GM19238 (cell line): ENCODE data around the gene CASKIN2.
A peak's percentile ranks its signal among the peaks of the same experiment; 100 is the strongest.

ENCODE experiments used
- DNase-seq: peaks from one replicate; pipeline ENCODE4 v3.0.0; 2011; ENCODE audit warnings: low spot score; ENCODE audit not compliant: insufficient read length

CASKIN2 gene

DNA sequence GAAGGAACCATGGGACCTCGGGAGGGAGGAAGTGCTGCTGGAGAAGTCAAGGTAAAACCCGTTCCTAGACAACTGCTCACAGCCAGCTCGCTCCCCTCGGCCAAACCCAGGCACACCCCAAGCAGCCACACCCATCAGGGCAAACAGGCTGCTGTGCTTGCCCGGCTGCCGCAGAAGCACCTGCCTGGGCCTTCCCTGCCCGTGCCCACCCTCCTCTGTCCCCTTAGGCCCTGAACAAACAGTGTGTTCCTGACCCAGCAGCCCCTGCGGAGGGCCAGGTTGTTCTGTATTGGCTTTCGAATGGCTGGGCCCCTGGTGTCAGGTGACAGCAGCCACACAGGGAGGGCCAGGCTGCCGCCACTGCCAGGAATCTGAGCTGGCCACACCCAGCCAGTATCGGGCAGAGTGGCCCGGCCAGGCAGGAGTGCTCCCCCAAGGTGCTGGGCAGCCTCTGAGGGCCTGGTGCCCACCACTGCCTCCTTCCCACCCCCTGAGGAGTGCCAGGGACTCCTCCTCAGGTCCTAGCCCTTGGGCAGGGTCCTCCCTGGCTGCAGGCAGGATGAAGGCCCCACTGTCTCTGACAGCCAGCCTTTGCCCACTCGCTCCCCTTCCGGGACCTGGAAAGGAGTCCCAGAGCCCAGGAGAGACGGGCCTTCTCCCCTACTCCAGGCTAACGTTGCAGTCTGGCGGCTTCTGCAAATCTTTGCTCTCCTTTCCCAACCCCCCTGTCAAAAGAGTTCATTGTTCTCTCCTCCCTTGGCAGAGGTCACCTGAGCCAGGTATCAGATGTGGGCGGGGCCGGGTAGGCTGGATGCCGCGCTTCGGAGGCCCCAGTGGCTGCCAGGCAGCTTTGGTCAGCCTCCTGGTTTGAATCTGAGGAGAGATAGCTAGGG, 34.2 kb upstream of the CASKIN2 start:
- DNase-seq = no peak

GRCh38 chr17:75548813-75549212, 33.5 kb upstream of the CASKIN2 start:
- DNase-seq = no peak

DNA sequence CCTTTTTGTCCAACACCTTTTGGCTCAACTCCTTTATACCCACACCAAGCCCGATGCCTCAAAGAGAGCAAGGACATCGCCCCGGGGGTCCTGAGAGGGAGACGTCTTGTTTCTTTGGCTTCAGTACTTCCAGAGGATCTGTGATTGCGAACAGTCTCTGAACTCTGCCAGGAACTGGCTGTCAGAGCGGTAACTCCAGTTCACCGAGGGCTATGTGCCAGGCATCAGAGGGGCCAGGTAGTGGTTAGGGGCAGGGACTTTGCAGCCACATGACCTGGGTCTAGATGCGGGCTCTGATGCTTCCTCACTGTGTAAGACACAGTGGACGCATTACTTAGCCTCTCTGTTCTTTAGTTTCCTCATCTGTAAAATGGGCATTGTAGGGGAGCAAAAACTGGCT, 31.8 kb upstream of the CASKIN2 start:
- no peak for DNase-seq

DNA sequence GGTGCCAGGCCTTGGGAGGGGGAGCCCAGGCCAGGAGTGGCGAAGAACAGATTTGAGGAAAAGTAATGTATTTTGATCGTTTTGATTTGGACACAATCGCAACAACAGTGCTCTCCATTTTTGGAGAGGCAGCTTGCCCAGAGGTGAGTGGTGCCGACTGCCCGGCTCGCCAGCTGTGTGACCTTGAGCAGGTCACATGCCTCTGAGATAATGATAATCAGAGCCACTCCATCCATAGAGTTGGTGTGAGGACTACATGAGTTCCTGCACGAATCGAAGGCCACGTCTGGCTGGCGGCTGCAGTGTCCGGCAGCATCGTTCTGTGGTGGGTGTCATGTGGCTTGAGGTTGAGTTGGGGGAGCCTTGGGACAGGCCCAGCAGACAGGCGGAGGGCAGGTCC, 30.8 kb upstream of the CASKIN2 start:
- DNase-seq = no peak

- no peak for DNase-seq
Measured at GRCh38 chr17:75544250-75544649, 28.9 kb upstream of the CASKIN2 start.

- no peak for DNase-seq
Measured at GRCh38 chr17:75542728-75543336, 27.5 kb upstream of the CASKIN2 start.

GRCh38 chr17:75542229-75542628, 26.9 kb upstream of the CASKIN2 start:
- no peak for DNase-seq

DNA sequence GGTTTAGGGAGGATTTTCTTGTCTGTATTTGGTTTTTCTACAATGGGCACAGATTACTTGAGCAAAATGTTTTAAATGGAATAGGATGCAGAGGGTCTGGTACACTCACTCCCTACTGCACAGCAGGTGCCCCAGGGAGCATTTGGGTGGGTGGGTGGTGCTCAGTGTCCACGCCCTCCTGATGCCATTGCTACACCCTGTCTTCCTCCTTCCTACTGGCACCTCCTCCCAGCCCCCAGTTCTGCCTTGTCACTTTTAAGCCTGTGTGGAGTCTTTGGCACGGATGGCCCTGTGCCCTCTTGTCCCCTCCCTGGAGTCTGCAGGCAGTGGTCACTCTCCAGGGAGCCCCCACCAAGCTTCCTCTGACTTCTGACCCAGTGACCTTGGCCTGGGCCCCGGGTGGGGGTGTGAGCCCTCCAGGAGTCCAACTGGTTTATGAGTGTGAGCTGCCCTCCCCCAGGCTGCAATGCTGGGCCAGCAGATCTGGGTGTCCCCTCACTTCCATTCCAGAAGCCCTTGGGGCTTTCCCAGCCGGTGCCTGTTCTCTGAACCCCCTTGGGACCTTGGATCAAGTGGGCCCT, 25.7 kb upstream of the CASKIN2 start:
- DNase-seq = no peak

- DNase-seq = no peak
Measured at GRCh38 chr17:75539967-75540729, 24.8 kb upstream of the CASKIN2 start.

GRCh38 chr17:75536366-75536765, 21.0 kb upstream of the CASKIN2 start:
- DNase-seq = no peak

- no peak for DNase-seq
Measured at GRCh38 chr17:75535871-75536270, 20.5 kb upstream of the CASKIN2 start.

- no peak for DNase-seq
Measured at GRCh38 chr17:75535119-75535537, 19.8 kb upstream of the CASKIN2 start.

DNA sequence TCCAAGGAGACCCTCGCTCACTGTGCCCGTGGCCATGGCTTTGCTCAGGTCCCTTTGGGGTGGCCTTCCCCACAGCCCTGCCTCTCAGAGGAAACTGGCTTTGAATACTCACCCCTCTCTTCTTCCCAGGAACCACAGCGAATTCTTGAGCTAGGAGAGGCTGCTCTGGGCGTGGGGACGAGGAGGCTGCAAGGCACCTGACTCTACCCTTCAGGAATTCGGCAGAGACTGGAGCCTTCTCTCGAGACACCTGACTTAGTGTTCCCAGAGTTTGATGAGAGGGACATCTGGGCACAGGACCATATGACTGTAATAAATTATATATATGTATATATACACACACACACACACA, 16.4 kb upstream of the CASKIN2 start:
- no peak for DNase-seq

GRCh38 chr17:75530837-75531720, 15.7 kb upstream of the CASKIN2 start:
- DNase-seq = no peak

- DNase-seq = no peak
Measured at GRCh38 chr17:75526555-75527270, 11.4 kb upstream of the CASKIN2 start.

DNA sequence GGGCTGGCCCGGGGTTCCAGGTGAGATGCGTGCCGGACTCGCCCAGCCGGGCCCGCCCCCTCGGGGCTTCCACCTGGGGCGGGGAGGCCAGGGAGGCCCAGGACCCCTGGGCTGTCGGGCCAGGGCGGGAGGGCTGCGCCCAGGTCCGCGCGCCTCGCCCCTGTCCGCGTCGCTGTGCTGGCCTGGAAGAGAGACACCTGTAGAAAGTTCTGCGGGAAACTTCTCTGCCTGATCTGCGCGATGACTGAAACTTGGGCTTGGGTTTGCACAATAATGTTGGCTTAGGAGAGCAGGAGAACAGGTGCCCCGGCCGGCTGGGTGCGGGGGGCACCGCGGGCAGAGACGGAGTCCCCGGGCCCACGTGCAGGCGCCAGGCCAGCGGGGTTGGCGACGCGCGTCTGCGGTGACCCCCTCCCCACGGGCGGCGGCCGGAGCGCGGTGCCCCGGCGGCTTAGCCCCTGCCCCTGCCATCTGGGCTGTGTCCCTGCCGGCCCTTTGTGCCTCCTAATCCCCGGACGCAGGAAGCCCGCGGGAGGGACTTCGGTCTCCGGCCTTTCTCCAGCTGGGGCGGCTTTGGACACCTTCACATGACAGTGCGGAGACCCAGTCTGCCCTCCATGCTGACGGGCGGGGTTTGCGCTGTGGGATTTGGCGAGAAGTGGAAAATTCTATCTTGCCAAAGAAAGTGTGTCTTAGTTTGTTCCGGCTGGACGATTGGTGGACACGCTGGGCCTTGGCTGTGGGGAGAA, 10.6 kb upstream of the CASKIN2 start:
- DNase-seq = no peak

DNA sequence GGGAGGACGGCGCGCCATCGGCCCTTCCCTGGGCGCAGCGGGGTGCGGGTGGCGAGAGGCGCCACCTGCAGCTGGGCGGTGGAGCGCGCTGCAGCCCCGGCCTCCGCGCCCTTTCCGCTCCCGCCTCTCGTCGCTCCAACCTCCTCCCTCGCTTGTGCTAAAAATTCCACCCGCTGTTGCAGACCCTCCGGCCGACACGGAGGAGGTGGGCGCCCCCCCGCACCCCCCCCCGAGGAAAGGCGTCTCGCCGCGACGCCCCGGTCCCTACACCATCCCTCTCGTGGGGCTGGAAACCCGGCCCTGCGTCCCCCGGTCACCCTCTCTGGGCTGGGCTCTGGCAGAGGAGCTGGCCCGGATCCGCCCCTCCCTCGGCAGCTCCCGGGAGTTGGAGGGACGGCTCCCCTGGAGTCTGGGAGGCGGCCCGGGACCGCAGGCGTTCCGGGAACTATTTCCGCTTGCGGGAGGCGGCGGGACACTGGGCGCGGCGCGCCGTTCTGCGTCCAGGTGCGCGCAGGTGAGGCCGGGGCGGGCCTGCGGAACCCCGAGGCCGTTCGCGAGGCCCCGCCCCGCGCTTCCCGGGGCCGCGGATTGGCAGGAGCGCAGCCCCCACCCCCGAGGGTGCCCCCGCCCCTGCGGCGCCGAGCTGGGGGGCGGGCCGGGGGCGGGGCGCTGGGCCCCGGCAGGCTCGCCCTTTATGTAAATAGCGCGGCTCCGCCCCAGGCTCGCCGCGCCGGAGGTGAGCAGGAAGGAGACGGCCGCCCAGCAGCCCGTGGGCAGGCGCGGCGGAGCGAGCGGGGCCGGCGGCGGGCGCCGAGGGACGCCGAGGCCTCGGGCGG, 9.9 kb upstream of the CASKIN2 start, which contains the start of gene LLGL2:
LLGL2 (plus strand) TSS at position 728 of the 836 bp plus-strand sequence. CDS start 17,730 bp downstream, outside the sequence.
- peak; percentile 97 for DNase-seq

DNA sequence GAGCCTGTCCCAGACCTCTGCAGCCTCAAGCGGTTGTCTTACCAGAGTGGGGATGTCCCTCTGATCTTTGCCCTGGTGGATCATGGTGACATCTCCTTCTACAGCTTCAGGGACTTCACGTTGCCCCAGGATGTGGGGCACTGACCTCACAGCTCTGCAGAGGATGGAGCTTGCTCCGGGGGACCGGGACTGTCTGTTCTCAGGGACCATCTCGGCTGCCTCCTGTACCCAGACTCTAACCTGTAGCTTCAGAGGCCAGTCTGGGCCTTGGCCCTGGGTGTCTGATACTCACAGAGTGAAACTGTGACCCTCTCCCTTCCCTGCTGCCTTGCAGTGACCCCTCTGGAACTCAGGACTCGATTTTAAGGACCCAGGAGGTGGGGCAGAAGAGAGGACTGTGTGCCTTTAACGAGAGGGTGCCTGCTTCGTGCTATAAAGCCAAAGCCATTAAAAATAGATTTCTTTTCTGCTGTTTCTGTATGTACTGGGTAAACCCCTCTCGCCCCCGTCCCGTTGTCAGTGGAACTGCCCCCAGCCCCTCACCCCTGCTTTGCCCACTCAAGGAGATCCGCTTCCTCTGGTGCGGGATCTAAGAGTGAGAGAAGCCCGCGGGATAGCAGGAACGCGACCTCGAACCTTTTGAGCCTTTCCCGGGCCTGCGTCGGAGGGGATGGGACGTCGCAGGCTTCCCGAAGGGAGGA, 9.1 kb upstream of the CASKIN2 start:
- no peak for DNase-seq
